HG03097 (cell line): Measurements from ENCODE around the gene CYSLTR2.

Source experiments
- ATAC-seq: cut with Tn5 transposase; IDR thresholded peaks from one replicate; pipeline ENCODE4 v1.9.1; 2021; ENCODE audit not compliant: unreplicated experiment, low FRiP score

The CYSLTR2 gene

DNA sequence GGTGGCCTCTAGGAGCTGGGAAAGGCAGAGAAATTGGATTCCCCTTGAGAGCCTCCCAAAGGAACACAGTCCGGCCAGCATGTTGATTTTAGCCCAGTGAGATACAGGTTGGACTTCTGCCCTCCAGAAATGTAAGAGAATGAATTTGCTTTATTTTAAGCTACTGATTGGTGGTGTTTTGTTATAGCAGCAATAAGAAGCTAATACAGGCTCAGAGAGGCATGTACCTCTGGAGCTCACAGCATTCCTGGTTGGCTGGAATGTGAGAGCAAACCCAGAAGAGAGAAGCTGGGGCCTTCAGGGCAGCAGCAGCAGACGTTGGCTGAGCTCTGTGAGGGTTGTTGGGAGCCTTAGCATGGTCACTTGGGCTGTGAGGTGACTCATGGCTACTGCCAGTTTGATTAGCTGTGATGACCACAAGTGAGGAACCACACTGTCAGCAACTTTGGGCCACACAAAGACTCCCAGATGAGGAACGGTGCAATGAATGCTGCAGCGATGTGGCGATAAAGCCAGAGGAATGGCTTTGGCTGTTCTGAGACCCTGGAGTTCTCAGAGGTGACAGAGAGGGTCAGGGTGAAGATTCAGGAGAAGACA is 80.1 kb downstream of the CYSLTR2 start:
- ATAC-seq: no peak

DNA sequence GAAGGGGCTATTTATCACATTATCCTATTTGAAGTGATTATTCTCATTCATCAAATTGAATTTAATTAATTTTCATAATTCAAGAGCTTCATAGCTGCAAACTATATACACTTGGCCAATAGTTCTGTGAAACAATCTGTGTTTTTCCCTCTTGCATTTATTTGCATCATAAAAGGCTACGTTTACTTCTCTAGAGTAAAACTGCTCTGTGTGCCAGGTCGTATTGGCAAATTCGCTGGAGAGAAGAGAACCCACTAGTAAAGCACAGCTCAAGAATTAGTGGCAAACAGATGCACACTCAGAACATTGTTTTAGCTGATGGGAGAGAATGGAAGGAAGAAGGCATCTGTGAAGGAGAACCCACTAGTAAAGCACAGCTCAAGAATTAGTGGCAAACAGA is 81.8 kb downstream of the CYSLTR2 start:
- no peak for ATAC-seq

DNA sequence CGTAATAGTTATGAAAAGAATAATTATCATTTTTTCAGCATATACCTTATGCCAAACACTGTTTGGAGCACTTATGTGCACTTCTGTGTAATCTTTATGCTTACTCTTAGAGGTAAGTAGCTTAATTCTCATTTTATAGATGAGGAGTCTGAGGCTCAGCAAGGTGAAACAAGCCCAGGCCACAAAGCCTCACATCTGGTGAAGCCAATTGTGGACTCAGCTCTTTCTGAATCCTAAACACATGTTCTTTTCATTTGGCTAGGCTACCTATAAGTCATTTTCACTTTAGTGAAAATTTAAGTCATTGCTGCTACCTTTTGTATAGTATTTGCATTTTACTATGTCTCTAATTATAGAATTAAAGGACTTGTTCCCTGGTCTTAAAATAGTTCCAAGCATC is 84.0 kb downstream of the CYSLTR2 start:
- no peak for ATAC-seq

GRCh38 chr13:48738311-48738710 is 84.6 kb downstream of the CYSLTR2 start:
- no peak for ATAC-seq

DNA sequence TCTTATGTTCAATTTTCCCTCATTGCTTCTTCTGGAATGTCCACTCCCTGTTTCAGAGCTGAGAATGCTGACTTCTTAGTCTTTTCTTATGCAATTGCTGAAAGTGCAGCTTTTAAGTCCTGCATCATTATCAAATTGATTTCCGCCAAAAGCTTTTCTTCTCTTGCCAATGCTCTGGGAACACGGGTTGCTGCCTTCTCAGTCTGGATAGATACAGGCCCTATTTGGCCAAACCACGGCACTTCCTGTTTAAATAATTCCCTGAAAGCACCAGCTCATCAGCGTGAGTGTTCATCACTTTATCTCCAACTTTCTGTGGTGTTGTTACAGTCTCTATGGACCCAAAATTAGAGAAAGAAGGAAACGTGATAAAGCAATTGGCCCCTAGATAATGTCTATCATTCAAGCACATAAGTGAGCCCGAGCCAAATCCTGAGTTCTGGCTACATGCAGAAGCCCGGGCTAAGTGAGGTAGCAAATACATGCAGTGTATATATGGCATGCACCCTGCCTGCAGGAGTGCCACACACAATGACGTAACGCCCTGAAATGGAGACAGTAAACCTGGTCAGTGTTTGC is 85.7 kb downstream of the CYSLTR2 start:
- ATAC-seq: no peak

GRCh38 chr13:48741377-48741776 is 87.6 kb downstream of the CYSLTR2 start:
- no peak for ATAC-seq

DNA sequence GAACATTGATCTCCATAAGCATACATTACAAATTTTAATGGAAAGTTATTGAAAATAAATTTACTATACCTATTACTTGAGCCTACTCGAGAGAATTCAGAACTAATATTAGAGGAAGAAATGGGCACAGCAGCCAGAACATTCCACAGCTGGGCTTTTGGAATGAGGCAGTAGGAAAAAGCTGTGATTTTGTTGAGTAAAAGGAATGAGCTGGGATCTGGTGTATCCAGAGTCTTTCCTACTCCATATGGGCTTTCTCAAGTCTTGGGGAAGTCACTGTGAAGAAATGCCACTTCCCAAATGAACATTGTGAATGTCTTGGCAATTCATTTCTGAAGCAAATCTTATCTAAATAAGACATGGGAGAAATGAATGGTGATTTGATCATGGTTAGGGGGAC is 93.1 kb downstream of the CYSLTR2 start:
- no peak for ATAC-seq

- ATAC-seq: no peak
Observed at GRCh38 chr13:48748681-48749080, 95.0 kb downstream of the CYSLTR2 start.

DNA sequence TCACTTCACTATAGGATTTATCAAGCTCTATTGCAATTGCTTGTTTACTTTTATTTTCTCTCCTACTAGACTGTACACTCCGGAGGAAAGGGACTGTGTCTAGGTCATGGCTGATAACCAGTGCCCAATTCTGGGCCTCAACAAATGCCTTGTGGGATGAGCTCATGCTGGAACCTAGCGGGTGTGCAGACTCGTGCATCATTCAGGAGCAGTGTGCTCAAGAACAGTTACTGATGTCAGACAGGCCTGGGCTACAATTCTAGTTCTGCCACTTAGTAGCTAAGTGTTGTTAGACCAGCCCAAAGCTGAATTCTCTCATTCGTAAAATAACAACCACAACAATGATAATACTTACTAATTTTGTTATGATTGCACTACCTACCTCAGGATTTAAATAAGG is 95.4 kb downstream of the CYSLTR2 start:
- ATAC-seq: no peak

- ATAC-seq: peak; percentile 85
Observed at GRCh38 chr13:48749699-48750473, 96.2 kb downstream of the CYSLTR2 start.

DNA sequence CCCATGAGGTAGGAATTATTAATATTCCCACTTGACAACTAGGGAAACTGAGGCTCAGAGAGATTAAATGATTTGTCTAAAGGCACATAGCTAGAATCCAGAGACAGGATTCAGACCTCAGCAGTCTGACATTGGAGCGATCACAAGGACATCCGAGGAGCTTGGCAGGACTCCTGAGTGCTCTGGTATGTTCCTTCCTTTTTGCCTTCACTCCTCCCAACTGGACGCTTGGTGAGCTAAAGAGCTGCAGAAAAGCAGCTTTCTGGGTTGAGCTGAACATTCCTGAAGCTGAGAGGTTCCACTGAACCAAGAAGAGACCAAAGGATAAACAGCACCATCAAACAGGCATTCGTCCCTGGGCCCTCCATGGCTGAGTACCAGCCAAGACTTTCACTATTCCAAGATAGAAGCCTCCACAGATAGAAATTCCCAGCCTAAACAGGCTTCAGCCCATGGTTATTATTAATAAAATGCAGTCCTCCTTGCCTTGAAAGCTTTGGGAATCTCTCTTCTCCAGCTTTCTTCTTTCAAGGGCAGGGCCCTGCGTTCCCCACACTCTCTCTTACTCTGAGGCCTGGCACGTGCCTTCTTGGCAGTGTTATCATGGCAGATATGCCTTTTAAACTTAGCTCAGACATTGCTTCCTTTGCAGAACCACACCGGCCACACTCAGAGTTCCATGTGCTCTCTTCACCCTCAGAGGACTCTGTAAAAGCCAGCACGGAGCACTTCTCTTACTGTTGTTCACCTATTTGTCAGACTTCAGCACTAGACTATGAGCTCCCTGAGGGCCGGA is 97.1 kb downstream of the CYSLTR2 start:
- ATAC-seq: no peak

- ATAC-seq: no peak
Observed at GRCh38 chr13:48760626-48761025, 106.9 kb downstream of the CYSLTR2 start.
